Anterior cingulate cortex (tissue), 58 donors: Measurements from ENCODE around the gene THBS2.
"Not testable (repeated sequence)": the region's sequence is repeated elsewhere in the genome, so short reads cannot be mapped to it uniquely, and the experiment has no call there.

Experiments used
- DNase-seq, 58 donors: peaks; one replicate each; lab custom pipeline; 2025; lab: John Stamatoyannopoulos, UW

The THBS2 gene

DNA sequence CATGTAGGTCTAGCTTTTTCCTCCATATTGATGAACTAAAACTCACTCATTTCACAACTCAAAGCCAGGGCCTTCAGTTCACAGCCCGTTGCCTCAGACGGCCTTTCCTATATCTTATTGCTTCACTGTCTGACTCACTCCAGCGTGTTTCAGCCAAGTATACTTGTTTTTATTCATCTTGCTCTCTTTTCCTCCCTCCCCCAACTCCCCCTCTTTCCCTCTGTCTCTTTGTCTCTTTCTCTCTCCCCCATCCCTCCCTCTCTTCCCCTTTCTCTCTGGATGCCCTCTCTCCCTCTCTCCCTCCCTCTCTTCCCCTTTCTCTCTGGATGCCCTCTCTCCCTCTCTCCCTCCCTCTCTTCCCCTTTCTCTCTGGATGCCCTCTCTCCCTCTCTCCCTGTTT, 38.9 kb downstream of the THBS2 start:
- peak in 2 of 58 donors; percentile 19 to 29 for DNase-seq

DNA sequence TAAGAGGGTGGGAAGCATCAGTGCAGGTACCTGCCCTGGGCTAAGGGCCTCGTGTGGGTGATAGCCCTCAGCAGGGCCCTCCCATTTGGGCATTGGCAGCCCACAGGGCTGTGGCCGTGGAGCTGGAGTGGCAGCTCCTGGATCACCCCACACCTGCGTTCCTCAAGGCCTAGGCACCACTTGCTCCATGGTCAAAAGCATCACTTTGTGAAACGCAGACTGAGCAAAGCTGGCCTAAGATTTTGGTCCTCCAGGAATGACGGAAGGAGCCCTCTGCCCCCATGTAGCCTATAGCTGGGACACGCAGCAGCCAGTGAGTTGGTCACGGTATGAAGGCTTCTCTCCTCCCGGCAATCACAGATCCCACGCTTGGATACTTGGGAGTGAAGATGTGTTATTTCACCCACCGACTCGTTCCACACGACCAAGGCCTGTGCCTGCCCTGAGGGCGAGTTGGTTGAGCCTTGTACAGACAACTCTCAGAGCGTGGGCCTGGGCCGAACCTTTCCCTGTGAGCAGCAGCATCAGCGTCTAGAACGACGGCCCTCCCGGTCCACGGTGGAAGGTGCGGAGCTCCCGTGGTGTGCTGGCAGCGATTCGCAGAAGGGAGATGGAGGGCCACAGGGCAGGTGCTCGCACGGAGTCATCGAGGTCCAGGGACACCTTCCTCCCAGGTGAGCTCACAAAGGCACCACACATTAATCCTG, 39.7 kb downstream of the THBS2 start:
- no peak for DNase-seq

DNA sequence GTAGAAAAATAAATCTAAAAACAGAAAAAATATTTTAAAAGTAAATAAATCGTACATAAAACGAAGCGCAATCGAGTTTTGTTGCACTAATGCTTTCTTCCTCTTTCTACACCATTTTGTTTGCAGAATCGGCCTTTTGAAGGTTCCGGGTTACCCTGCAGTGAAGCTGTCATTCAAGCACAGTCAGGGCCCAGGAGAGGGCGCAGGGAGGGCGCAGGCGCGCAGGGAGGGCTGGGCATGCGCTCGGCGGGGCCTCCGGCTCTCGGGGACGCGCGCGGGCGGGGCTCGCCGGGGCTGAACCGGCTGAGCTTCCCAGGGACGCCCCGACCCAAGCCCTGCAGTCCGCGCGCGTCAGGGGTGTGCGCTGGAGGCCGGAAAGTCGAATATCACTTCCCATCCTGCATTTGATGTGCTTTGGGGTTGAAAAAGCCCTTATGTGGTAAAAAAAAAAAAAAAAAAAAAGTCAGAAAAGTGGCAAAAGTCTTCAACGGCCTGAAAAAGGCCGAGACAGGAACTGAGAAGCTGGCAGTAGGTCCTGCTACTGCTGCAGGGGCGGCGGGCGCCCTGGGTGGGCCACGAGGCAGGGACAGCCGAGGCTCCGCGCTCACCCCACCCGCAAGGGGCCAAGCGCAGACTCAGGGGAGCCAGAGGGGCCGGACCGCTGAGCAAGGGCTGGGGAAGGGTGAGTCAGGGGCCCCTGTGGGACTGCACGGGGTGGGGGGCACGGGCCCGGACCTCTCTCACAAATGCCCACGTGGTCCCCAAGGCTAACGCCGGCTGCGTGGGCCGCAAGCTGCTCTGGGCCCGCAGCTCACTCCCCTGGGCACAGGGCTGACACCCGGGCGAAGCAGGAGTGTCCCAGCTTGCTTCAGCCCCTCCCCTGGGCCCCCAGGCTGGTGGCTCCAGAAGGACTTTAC, 40.5 kb downstream of the THBS2 start:
- DNase-seq: peak; percentile 24 to 93 (median 86)

DNA sequence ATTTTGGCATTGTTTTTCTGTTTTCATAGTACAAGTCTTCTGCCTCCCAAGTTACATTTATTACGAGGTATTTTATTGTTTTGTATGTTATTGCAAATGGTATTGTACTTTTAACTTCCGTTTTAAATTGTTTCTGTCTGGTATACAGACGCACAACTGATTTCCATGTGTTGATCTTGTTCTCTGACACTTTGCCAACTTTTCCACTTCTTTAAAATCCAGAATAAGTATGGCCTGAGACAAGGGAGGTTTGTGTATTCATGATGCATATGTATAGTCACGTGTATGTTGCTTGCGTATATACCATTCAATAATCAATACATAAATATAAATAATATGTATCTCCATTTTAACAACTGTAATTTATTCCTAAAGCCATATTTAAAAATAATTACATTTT, 41.2 kb downstream of the THBS2 start:
- DNase-seq: no peak

DNA sequence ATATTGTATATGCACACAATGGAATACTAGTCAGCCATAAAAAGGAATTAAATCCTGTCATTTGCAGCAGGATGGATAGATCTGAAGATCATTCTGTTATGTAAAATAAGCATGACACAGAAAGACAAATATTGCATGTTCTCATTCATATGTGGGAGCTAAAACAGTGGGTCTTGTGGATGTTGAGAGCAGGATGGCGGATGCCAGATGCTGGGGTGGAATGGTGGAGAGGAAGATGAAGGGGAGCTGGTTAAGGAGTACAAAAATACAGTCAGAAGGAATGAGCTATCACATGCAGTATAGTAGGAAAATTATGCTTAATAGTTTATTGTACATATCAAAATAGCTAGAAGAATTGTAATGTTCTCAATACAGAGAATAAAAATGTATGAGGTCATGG, 41.8 kb downstream of the THBS2 start:
- DNase-seq: no peak

DNA sequence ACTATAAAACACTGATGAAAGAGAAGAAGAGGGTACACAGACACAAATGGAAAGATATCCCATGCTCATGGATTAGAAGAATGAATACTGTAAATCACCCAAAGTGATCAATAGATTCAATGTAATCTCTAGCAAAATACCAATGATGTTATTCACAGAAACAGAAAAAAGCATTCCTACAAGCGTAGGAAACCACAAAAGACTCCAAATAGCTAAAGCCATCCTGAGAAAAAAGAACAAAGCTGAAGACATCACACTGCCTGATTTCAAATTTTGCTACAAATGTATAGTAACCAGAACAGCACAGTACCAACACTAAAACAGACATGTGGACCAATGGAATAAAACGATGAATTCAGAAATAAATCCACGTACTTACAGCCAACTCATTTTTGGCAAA, 43.0 kb downstream of the THBS2 start:
- DNase-seq: no peak

DNA sequence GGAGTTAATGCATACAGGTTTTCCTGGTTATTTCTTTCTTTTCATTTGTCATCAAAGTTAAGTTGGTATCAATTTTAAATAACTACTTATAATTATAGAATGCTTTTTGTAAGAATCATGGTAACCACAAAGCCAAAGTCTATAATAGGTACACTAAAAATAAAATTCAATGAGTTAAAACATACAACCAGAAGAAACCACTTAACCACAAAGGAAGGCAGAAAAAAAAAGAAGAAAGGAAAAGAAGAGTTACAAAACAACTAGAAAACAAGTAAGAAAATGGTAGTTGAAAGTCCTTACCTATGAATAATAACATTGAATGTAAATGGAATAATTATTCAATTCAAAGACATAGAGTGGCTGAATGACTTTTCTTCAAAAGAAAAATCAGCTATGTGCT, 45.6 kb downstream of the THBS2 start:
- DNase-seq: no peak

DNA sequence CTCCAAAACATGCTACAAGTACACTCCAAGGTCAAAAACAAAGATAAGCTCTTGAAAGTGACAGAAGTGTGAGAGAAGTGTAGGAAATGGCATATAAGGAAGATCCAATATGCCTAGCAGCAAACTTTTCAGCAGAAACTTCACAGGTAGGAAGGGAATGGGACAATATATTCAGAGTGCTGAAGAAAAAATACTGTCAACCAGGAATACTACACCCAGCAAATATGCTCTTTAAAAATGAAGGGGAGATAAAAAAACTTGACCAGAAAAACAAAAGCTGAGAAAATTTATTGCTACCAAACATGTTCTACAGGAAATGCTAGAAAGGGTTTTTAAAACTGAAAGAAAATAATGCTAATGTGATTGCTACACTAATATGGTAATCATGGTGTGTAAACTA, 46.2 kb downstream of the THBS2 start:
- DNase-seq: no peak

DNA sequence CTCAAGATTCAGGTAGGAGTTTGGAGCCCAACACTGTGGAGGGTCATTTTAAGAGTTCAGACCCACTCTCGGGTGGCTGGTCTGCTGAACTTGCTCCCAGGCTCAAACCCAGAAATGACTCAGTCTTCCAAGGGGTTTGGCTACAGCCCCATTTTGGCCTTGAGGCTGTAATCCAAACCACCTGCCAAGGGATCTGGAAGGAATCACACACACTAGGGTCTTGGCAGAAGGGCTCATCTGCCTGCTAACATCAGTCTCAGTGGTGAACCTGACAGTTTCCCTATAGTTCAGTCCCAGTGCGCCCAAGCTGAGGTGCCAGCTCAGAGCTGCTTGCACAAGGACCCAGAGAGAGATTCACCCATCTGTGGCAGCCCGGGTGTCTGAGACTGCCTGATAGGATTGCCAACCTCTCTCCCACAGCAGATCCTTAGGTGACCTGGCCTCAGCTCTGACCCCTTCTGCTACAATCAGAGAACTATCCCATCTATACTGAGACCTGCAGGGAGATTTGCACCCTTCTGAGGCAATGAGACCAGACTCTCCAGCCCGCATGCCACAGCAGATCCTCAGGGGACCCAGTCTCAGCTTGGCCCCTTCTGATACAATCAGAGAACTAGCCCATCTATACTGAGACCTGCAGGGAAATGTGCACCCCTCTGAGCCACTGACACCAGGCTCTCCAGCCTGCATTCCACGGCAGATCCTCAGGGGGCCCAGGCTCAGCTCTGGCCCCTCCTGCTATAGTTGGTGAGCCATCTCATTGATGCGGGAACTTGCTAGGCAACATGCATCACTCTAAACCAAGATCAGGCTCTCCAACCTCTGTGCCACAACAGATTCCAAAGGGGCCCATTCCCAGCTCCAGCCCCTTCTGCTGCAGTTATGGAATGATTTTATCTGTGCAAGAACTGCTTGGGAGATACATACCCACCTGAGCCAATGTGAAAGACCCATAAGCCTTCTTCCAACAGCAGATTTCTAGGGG, 48.2 kb downstream of the THBS2 start:
- DNase-seq: no peak

DNA sequence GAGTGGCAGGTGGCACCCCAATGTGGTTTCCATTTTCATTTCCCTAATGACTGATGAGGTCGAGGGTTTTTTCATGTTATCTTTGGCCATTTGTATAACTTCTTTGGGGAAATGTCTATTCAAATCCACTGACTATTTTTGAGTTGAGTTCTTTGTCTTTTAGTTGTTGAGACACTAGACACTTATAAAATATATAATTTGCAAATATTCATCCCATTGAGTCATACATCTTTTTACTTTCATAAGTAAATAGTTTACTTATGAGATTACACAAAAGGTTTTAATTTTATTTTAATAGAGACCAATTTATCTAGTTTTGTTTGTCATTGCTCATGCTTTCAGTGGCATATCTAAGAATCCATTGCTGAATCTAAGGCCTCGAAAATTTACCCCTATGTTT, 49.5 kb downstream of the THBS2 start:
- no peak for DNase-seq

DNA sequence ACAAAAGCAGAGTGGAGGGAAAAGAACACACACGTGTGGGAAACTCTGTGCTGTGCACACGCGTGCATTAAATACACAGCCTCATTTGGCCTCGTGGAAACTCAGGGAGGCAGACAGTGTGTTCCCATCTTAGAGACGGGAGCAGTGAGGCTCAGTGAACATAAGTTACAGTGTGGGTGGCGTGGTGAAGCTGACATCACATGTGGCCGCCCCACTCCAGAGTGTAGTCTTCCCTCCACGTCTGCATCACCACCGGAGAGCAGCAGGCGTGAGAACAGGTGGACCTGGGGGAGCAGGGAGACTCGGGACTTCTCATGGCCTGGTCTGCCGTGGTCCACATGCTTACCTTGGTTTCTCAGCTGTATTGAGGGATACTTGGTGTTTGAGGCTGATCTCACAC, 51.7 kb downstream of the THBS2 start:
- no peak for DNase-seq

DNA sequence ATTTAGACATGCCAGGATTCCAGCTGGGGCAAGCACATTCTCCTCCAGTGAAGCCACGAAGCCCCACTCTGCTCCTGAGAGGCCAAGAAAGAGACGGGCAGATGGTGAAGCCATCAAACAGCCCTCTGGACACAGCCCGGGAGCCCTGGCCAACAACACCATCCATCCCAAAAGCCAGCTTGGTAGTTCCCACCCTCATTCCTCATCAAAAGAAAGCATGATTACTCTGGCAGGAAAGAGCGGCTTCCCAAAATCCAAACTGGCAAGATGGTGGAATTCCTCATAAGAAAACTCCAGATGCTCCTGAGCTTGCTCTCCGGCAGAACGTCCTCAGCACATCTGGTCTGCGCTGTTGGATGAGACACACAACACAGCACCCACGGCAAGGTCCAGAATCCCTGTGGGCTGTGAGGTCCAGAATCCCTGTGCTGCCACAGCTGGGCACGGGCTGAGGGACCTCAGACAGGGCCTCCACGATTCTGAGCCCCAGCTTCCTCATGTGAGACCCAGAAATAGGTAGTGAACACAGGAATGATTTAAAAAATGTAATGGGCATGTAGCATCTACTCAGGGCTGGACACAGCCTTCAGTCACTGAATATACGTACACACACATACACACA, 52.6 kb downstream of the THBS2 start:
- DNase-seq: no peak

DNA sequence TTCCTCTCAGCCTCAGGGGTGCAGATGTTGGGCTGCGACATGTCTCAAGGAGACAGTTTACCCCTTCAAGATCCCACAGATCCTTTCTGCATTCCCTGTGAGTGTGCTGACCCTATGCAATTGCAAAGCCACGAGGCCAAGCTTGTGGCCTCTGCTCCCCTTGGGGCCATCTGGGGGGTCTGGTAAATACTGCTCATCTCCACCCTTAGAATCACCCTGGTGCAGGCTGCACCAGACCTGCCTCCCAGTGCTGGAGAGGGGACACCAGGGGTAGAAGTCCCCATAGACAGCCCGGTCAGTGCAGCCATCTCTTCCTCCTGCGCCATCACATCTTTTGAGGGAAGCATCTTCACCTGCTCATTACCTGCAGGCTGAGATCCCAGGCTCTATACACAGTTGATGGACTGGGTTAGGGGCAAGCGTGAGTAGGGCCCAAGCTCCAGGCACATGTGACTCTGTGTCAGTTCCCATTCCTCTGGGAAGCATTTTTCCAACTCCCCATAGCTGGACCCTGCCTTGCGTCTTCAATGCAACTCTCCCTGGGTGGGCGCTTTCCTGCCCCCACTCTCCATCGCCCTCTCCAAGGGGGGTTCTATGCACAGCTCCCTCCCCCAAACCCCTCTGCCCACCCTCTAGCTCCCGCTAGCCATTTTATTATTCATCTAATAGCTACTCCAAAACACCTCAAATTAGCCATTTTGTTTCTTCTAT, 53.9 kb downstream of the THBS2 start:
- DNase-seq: no peak

DNA sequence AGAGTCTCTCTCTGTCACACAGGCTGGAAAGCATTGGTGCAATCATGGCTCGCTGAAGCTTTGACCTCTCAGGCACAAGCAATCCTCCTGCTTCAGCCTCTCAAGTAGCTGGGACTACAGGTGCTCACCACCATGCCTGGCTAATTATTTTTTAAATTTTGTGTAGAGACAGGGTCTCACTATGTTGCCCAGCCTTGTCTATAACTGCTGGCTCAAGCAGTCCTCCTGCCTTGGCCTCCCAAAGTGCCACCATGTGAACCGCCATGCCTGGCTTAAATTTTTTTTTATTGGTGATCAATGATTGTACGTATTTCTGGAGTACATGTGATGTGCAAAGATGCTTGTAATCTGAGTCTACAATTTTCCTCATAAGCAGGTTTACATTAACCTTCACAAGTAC, 54.8 kb downstream of the THBS2 start:
- DNase-seq: no peak

DNA sequence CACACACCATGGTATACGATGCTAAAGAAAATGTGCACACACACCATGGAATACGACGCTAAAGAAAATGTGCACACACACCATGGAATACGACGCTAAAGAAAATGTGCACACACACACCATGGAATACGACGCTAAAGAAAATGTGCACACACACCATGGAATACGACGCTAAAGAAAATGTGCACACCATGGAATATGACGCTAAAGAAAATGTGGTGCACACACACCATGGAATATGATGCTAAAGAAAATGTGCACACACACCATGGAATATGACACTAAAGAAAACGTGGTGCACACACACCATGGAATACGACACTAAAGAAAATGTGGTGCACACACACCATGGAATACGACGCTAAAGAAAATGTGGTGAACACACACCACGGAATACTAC, 55.7 kb downstream of the THBS2 start:
- DNase-seq: not testable (repeated sequence)

DNA sequence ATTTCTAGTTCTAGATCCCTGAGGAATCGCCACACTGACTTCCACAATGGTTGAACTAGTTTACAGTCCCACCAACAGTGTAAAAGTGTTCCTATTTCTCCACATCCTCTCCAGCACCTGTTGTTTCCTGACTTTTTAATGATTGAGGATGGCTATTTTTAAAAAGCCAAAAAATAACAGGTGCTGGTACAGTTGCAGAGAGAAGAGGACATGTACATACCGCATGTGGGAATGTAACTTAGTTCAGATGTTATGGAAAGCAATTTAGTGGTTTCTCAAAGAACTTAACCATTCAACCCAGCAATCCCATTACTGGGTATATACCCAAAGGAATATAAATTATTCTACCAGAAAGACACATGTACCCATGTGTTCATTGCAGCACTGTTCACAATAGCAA, 57.4 kb downstream of the THBS2 start:
- not testable (repeated sequence) for DNase-seq

DNA sequence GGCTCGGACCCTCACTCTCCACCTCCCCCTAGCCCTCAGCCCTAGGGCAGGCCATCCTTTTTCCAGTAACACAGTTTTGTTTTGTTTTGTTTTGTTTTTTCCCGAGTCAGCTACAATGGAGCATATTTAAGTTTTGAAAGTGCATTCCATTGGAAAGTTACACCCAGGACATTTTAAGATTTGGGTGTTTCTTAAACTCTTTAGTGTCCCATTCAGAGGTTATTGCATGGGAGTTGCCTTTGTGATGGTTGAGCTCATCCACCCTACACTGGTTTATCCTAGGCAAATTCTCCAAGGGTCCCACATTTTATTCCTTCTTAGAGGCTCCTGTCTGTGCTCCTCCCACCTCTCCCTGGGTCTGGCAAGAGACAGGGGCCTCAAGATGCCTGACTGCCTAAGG, 58.9 kb downstream of the THBS2 start:
- DNase-seq: no peak

DNA sequence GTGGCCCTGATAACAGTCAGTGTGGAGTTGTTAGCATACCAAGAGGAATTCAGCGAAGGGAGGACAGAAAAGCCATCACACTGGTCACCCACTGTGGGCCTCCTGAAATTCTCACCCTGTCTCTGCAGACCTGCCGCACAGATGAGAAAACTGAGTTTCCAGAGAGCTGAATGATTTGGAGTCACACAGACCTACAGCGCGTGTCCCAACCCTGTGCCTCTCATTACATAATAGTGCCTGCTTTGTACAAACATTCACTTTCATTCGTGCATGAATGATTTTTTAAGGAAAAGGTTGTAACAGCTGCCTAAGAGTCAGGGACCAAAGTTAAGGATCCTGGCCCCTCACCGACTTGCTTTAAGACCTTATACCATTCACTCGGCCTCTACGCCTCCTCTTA, 62.7 kb downstream of the THBS2 start:
- DNase-seq: no peak

DNA sequence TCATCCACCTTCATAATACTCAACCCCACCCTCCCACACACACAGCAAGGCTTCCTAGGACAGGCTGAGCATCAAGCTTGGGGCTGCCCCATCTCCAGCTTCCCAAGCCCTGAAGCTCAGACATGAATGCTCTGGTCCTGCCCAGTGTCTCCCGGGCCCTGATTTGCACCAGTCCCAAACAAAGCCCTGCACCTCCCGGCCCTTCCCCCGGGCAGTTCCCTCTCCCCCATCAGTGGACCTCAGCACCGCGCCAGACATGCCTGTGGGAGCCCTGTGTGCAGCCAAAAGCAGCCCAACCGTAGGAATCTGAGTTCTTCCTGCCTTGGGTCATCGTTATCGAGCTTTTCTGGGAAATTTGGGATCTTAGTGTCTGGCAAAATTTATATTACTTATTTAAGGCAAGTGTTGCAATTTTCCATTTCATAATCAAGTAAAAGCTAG, 63.5 kb downstream of the THBS2 start:
- no peak for DNase-seq

DNA sequence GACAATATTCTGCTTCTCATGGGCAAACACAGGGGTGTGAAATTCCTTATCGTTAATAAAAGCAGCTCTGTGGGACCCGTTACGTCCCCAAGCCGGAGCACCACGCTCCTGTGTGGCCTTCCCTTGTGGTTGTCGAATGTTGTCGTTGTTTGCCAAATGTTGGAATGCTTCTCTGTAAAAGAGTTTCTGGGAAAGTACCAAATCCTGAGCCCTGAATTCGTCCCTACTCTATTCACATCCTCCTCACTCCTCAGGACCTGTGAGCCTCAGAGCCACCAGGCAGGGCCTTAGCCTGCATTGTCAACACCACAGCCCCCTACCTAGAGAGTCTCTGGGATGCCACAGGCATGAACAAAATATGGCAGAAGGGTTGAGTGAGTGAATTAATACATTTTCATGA, 64.0 kb downstream of the THBS2 start:
- DNase-seq: no peak
